GM18520 (cell line): ENCODE results near the gene TPGS1.

ENCODE experiments used
- ATAC-seq: cut with Tn5 transposase; IDR thresholded peaks from one replicate; pipeline ENCODE4 v1.9.1; 2021; ENCODE audit not compliant: unreplicated experiment

Gene TPGS1, protein sequence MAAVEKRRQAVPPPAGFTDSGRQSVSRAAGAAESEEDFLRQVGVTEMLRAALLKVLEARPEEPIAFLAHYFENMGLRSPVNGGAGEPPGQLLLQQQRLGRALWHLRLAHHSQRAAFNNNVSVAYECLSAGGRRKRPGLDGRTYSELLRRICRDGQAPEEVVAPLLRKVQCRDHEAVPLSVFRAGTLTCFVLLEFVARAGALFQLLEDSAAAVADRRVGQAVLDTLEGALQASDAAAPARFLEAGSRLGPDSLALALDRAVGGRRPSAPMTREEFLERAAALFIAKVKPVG

DNA sequence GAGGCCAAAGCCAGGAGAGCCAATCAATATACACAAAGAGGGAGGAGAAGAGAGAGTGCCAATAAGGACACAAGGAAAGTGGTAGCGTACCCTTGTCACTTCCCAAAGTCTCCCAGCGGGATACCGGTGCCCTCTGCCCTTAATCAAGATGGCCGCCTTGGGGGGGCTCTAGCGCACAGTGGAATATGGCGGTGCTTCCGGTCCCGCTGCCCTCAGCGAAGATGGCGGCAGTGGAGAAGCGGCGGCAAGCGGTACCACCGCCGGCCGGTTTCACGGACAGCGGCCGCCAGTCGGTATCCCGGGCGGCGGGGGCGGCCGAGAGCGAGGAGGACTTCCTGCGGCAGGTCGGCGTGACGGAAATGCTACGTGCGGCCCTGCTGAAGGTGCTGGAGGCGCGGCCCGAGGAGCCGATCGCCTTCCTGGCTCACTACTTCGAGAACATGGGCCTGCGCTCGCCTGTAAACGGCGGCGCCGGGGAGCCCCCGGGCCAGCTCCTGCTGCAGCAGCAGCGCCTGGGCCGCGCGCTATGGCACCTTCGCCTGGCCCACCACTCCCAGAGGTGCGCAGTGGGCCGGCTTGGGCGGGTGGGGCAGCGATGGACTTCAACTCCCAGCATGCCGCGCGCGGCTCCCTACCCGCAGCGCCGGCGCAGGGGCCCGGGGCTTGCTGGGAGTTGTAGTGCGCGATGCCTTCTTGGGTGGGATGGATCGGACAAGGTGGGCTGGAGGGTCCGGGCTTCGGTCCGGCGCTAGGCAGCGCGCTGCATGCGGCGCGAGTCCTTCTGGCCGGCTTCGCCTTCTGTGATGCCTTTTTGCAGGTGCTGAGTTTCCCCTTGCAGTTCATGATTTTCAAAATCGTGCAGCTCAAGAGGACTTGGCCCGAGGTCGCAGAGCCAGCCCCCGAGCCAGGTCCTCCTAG lies at the start of gene TPGS1:
Gene TPGS1 (plus strand): TSS at position 212 of the 918 bp plus-strand sequence. CDS start 10 bp downstream, at position 222.
- peak; percentile 33 for ATAC-seq

DNA sequence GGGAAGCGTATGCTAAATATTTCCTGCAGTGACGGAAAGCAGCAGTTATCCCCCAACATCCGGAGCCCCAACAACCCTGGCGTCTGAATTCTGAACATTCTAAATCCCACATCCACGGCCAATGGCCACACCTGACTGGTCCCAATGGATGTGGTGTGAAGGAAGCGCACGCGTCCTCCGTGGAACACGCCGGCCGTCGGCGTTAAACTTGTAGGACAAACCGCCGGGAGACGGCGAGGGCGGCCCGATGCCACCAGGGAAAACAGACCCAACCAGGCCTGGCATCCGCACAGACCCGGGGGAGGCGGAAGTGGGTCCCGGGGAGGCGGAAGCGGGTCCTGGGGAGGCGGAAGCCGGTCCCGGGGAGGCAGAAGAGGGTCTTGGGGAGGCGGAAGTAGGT lies 49.7 kb upstream of the TPGS1 start:
- no peak for ATAC-seq

DNA sequence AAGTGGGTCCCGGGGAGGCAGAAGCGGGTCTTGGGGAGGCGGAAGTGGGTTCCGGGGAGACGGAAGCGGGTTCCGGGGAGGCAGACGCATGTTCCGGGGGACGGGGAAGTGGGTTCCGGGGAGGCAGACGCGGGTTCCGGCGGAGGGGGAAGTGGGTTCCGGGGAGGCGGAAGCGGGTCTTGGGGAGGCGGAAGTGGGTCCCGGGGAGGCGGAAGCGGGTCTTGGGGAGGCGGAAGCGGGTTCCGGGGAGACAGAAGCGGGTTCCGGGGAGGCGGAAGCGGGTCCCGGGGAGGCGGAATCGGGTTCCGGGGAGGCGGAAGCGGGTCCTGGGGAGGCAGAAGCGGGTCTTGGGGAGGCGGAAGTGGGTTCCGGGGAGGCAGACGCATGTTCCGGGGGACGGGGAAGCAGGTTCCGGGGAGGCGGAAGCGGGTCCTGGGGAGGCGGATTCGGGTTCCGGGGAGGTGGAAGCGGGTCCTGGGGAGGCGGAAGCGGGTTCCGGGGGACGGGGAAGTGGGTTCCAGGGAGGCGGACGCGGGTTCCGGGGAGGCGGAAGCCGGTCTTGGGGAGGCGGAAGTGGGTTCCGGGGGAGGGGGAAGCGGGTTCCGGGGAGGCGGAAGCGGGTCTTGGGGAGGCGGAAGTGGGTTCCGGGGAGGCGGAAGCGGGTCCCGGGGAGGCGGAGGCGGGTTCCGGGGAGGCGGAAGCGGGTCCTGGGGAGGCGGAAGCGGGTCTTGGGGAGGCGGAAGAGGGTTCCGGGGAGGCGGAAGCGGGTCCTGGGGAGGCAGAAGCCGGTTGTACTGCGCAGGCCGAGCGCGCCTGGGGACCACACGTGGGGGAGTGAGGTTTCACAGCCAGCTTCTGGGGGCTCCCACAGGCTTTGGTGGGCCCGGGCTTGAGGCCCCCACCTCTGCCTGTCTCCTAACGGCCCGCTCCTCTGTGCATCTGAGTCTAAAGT lies 48.9 kb upstream of the TPGS1 start:
- no peak for ATAC-seq

DNA sequence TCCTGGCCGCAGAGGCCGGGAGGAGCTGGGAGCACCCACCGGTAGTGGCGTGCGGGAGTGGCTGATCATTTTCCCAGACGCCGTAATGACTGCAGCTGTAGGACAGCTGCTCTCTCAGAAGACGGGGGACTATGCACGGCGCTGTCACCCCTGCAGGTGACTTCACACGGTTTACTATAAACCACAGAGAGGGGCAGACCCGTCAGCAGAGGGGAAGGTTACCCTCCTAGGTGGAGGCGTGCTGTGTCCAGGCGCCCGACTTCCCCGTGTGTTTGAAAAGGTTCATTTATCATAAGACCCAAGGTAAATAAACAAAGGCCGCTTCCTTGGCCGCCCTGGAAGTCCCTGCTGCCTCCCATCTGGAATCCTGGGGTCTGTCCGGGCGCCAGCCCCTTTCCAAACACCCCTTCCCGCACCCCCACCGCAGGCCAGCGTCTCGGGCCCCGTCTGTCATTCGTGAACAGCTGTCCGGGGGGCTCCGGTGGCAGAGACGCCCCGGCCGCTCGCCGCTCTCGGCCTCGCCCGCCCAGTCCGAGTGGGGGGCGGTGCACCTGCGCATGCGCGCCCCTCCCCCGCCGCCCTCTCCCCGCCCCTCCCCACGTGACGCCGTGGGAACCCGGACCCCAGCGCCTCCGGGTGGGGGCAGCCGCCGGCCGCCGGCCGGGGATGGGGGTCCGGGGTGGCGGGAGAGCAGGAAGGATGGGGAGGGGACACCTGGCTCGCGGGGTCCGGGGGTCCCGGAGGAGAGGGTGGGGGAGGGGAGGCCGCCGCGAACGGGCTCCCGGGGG lies 47.4 kb upstream of the TPGS1 start:
- no peak for ATAC-seq

DNA sequence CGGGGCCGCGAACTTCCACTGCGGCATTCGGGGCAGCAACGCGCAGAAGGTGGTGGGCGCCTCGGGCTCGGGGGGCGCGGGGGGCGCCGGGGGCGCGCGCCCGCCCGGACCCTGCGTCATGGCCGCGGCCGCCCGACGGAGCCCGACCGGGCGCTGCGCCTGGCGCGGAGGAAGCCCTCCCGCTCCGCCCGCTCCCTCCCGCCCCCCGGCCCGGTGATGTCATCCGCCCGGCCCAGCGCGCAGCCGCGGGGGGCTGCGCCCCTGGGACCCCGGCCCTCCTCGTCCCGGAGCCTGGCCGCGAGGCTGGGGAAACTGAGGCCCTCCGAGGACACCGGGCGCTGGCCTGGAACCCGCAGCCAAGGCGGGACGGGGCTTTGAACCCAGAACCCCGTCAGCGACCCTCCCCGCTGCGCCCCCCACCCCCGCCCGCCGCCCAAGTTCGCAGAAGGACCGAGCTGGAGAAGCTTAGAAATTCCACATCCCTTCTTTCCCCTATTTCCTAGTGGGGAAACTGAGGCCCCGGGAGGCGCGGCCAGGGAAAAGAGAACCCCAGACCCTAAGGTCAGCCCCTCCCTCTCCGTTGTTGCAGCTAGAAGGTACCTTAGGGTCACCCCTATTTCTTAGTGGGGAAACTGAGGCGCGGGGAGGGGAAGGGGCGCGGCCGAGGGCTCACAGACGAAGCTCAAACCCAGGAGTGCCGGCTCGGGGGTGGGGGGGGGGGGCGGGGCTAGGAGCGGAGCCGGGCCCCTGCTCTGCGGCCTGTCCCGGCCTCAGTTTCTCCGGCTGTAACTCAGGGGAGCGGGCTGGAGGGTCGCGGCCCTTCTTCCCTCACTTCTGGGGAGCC lies 46.2 kb upstream of the TPGS1 start, which contains the start of gene SHC2:
Gene SHC2 (minus strand): TSS at position 157 of the 844 bp plus-strand sequence. CDS start 37 bp downstream, at position 120.
- ATAC-seq, result no peak

DNA sequence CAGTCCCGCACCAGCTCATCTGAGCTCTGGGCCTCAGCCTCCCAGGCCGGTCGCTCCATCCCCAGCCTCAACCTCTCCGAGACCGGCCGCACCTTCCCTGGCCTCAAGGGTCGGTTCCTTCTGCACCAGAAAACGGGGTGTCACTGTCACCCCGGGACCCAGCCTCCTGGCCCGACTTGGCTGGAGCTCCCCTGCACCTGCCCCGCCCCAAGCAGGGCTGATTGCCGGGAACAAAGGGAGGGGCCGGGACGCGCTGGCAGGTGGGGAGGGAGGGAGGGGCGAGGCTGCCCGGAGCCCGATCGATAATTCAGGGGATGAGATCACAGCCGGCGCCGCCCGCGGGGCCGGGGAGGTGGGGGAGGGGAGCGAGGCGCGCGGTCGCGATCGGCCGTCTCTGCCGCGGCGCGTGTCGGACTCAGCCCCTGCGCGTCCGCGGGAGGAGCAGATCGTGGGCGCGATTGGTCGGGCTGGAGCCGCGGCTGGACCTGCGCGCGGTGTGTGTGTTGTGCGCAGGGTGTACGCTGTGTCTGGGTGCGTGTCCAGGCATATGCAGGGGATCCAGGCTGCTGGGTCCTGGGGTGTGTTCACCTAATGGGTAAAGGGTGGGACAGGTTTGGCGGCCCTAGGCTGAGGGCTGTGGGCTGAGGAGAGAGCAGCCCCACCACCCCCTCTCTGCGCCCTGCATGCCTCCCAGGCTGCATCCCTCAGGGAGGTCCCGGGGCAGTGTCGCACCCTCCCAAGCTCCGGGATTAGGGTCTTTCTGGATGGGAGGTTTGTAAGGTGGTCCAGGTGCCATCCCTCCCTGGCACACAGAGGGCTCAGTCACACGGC lies 45.4 kb upstream of the TPGS1 start:
- ATAC-seq, result no peak

DNA sequence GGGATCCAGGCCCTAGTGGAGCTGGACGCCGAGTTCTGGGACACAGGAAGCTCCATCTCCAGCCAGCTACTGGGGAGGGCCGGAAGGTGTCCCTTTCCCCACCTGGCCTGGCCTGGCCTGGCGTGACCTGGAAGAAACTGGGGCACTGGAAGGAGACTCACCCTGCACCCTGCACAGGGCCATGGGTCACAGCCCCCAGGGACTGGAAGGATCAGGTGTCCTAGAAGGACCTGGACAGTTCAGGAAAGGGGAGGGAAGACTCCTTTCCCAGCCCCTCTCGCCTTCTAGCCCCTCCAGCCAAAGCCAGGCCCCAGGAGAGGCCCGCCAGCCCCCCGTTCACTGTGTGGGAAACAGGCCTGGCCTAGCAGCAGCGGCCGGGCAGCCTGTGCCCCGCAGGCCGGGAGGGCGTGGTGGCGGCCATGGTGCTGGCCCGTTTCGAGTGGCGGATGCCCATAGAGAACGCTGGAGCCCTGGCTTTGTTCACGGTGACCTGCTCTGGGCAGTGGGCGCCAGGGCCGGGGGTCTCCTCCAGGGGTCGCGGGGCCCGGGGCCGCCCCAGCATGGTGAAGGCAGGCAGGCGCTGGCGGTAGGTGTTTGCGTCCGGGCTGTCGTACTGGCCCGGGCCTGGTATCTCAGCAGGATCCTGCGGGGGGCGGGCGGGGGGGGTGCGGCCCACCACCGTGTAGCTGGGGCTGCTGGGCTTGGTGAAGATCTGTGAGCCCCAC lies 43.7 kb upstream of the TPGS1 start:
- ATAC-seq, result no peak

DNA sequence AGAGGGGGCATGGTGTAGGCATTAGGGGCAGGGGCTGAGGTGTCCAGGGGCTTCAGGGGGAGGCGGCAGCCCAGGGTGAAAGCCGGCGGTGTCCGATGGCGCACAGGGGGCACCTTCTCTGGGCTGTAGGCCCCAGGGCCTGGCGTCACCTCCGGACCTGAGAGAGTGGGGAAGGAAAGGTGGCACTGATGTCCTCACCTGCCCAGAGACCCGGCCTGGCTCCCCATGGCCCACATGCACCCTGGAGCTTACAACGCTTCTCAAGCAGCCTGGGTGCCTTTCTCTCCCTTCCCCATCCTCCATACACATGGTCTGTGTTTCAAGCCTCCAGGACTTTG lies 43.1 kb upstream of the TPGS1 start:
- no peak for ATAC-seq

DNA sequence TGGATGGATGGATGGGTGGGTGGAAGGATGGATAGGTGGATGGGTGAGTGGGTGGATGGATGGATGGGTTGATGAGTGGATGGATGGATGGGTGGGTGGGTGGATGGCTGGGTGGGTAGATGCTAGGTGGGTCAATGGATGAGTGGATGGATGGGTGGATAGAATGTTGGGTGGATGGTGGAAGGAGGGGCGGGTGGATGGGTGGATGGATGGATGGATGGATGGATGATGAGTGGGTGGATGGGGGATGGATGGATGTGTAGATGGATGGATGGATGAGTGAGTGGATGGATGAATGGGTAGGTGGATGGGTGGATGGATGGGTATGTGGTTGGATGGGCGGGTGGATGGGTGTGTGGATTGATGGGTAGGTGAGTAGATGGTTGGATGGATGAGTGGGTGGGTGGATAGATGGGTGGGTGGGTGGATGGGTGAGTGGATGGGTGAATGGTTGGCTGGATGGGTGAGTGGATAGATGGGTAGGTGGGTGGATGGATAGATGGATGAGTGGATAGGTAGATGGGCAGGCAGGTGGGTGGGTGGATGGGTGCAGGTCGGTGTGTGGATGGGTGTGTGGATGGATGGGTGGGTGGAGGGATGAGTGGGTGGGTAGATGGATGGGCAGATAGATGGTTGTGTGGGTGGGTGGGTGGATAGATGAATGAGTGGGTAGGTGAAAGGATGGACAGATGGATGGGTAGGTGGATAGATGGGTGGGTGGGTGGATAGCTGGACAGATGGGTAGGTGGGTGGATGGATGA lies 42.1 kb upstream of the TPGS1 start:
- no peak for ATAC-seq

DNA sequence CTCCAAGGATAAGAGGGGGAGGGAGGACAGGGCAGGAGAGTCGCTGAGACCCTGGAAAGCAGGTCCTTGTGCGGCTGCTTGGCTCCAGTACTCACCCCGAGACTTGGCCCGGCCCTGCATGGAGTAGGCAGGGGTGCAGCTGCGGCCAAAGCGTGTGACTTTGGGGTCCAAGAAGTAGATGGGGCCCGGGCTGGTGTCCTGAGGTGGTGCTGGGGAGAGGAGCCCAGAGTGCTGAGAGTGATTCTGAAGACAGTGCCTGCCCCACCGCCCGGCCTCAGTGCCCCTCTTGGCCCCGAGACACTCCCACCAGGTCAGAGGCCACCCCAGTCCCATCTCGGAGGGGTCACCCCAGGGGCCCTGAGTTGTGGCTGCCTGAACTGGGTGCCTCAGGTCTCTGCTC lies 39.7 kb upstream of the TPGS1 start:
- no peak for ATAC-seq

DNA sequence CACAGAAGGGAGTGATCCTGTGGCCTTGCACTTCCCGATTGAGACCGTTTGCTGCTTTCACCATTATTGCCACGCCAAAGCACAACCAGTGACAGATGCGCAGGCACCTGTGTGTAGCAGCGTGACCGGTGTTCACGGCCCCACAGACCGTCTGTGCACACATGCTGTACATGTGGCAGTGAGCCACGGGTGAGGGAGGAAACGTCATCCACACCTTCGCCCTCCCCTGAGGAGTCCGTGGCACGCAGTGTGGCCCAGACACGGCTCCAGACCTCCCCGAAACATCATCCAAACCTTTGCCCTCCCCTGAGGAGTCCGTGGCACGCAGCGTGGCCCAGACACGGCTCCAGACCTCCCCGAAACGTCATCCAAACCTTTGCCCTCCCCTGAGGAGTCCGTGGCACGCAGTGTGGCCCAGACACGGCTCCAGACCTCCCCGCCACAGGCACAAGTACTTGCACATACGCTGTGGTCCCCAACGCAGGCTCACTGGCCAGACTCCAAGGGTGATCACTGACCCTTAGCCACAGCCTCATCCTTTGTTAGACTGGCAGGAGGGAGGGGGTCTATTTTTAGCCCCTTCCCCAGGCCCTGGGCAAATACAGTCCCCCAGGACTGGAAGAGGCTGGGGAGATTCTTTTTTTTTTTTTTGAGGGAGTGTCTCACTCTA lies 38.6 kb upstream of the TPGS1 start:
- ATAC-seq, result no peak

DNA sequence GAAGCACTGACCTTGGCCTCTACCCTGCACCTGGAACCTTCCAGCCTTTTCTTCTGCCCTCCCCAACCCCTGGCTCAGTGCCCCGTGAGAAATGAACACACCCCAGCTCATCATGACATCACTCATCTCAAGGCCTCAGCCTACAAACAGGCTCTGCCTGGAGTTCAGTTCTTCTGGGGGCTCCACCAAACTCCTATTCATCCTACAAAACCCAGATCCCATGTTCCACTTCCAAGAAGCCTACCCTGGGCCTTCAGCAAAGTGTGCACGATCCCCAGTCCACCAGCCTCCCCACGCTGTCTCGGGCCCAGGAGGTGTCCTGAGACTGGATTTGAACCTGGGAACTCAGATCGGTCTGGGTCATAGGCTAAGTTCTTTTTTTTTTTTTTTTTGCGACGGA lies 37.5 kb upstream of the TPGS1 start:
- ATAC-seq, result no peak

DNA sequence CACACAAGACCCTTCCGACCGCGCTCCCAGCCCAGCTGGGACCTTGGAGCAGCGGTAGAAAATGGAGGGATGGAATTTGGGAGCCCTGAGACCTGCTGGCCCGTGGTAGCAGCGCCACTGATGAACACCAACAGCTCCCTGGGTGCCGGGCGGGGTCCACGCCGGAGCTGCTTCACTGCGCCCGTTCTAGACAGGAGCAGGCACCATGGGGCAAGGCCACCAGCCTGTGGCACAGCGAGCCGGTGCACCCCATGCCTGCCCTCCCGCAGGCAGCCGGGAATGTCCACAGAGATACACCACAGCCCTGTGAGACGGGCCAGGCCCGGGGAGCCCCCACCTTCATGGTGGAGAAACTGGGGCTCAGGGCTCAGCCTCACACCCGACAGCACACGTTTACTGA lies 36.6 kb upstream of the TPGS1 start:
- no peak for ATAC-seq

DNA sequence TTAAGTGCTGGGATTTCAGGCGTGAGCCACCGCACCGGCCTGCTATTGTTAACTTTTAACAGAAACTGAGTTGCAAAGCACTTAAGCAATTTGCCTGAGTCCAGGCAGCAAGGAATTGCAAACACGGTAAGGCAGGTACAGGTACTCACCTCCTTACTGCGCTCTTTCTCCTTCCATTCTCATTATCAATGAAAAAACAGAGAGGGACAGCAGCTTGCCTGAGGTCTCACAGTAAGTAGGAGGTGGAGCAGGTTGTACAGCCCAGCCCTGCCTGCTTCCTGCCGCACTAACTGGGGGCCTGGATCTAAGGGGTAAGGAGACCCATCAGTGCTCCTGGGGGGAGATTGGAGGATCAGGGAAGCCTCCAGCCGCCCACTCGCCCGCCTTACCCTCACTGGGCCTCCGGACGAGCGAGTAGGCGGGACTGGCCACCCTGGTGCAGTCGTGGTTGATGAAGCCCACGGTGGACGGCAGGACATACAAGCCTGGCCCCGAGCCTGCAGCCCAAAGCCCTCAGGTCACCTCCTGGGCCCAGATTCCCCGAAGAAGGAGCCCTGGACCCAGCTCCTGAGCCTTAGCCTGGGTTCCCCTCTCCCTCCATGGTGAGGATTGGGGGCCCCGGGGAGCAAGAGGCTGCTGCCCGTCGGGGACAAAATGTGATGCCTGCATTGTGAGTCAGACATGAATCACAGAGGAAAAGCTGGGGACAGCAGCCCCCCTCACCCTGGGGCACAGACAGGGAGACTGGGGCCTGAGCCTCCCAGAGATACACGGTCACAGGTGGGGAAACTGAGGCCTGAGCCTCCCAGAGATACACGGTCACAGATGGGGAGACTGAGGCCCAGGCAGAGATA lies 35.1 kb upstream of the TPGS1 start:
- no peak for ATAC-seq
